WERI-Rb-1 (cell line): ENCODE results near the gene SLC12A9.
A peak's percentile ranks its signal among the peaks of the same experiment; 100 is the strongest.

Source experiments
- DNase-seq: peaks from one replicate; pipeline ENCODE4 v3.0.0-alpha.2; 2020
- H3K27ac ChIP-seq: fragments of 250-450 bp; sonication (Bioruptor Pico); 2 replicates; pipeline ENCODE4 v1.5.1; 2020; ENCODE audit warnings: mild to moderate bottlenecking, moderate library complexity
- H3K27me3 ChIP-seq: fragments of 250-450 bp; sonication (Bioruptor Pico); 2 replicates; pipeline ENCODE4 v1.5.1; 2021; ENCODE audit warnings: mild to moderate bottlenecking, low read depth, moderate library complexity; ENCODE audit not compliant: insufficient read depth, severe bottlenecking
- H3K36me3 ChIP-seq: fragments of 250-450 bp; sonication (Bioruptor Pico); 2 replicates; pipeline ENCODE4 v1.5.1; 2020; ENCODE audit warnings: mild to moderate bottlenecking, moderate library complexity
- H3K4me3 ChIP-seq: 2 replicates; pipeline ENCODE4 v1.5.1; 2011; ENCODE audit warnings: low read depth, mild to moderate bottlenecking, control low read depth, low read length
- H3K9me3 ChIP-seq: fragments of 250-450 bp; sonication (Bioruptor Pico); 2 replicates; pipeline ENCODE4 v1.5.1; 2021; ENCODE audit warnings: mild to moderate bottlenecking, moderate library complexity; ENCODE audit not compliant: severe bottlenecking
- CTCF ChIP-seq: IDR thresholded peaks from 2 replicates; pipeline ENCODE4 v1.5.1; 2011; ENCODE audit warnings: low read depth, mild to moderate bottlenecking, control low read depth, inconsistent platforms, low read length

The SLC12A9 gene

GRCh38 chr7:100824499-100825214, 27.9 kb upstream of the SLC12A9 start:
- no peak for DNase-seq

GRCh38 chr7:100825215-100825671, 27.3 kb upstream of the SLC12A9 start:
- no peak overlapping the region for H3K27ac ChIP-seq
- no peak for TF ChIP-seq CTCF
- DNase-seq: no peak
- H3K27me3 ChIP-seq: peaks cover 71% of the 10 kb centered on the region
- H3K9me3 ChIP-seq: no peaks in the 10 kb centered on the region
- H3K36me3 ChIP-seq: no peaks in the 10 kb centered on the region
- no peak overlapping the region for H3K4me3 ChIP-seq

More at GRCh38 chr7:100824499-100825214, 27.9 kb upstream of the SLC12A9 start:
- no peak for TF ChIP-seq CTCF
- H3K36me3 ChIP-seq: no peaks in the 10 kb centered on the region
- no peak overlapping the region for H3K27ac ChIP-seq
- no peak overlapping the region for H3K4me3 ChIP-seq
- H3K27me3 ChIP-seq: peaks cover 65% of the 10 kb centered on the region
- no peaks in the 10 kb centered on the region for H3K9me3 ChIP-seq

GRCh38 chr7:100825751-100826513, 26.6 kb upstream of the SLC12A9 start:
- TF ChIP-seq CTCF: peak; percentile 41
- no peak overlapping the region for H3K4me3 ChIP-seq
- peaks cover 72% of the 10 kb centered on the region for H3K27me3 ChIP-seq
- no peaks in the 10 kb centered on the region for H3K9me3 ChIP-seq
- no peaks in the 10 kb centered on the region for H3K36me3 ChIP-seq
- H3K27ac ChIP-seq: no peak overlapping the region
- peak; percentile 24 for DNase-seq

- peak overlapping the region; percentile 31 for H3K4me3 ChIP-seq
- no peaks in the 10 kb centered on the region for H3K36me3 ChIP-seq
- no peak for TF ChIP-seq CTCF
- no peak overlapping the region for H3K27ac ChIP-seq
- DNase-seq: no peak
- peaks cover 79% of the 10 kb centered on the region for H3K27me3 ChIP-seq
- H3K9me3 ChIP-seq: no peaks in the 10 kb centered on the region
These were observed 25.8 kb upstream of the SLC12A9 start for GRCh38 chr7:100826514-100827329.

- TF ChIP-seq CTCF: no peak
- no peak for DNase-seq
- peak within 1 kb of the TSS; percentile 31 for H3K4me3 ChIP-seq
These were observed 24.9 kb upstream of the SLC12A9 start, which contains the start of gene EPHB4 for GRCh38 chr7:100827330-100828226. Gene EPHB4, minus strand, starts transcription at chr7:100827523. Its CDS starts 493 bp downstream, at chr7:100827030.

More at GRCh38 chr7:100827330-100828226, 24.9 kb upstream of the SLC12A9 start, which contains the start of gene EPHB4:
- Histone ChIP-seq H3K27ac (no peak within 1 kb of the TSS), H3K36me3 (no peaks in the 10 kb centered on the region), H3K27me3 (peaks cover 88% of the 10 kb centered on the region), H3K9me3 (no peaks in the 10 kb centered on the region)
